Stimulated activated CD8-positive, alpha-beta memory T cell treated with anti-CD3 and anti-CD28 coated beads, Interleukin-7, amount 100 ng/mL, for 24 hours (primary cell): Measurements from ENCODE around the gene FAT4.

ENCODE experiments used
- DNase-seq: peaks from one replicate; pipeline ENCODE4 v3.0.0-alpha.2; 2020; ENCODE audit warnings: low read depth

FAT4 gene

DNA sequence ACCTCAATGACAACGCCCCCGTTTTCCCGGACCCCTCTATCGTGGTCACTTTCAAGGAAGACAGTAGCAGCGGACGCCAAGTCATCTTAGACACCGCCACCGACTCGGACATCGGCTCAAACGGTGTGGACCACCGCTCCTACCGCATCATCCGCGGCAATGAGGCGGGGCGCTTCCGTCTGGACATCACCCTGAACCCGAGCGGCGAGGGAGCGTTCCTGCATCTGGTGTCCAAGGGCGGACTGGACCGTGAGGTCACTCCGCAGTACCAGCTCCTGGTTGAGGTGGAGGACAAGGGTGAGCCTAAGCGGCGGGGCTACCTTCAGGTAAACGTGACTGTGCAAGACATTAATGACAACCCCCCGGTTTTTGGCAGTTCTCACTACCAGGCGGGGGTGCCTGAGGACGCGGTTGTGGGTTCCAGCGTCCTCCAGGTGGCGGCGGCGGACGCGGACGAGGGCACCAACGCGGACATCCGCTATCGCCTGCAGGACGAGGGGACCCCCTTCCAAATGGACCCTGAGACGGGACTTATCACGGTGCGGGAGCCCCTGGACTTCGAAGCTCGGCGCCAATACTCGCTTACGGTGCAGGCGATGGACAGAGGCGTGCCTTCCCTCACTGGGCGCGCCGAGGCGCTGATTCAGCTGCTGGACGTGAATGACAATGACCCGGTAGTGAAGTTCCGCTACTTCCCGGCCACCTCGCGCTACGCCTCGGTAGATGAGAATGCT lies 2.2 kb downstream of the FAT4 start:
- DNase-seq: no peak

DNA sequence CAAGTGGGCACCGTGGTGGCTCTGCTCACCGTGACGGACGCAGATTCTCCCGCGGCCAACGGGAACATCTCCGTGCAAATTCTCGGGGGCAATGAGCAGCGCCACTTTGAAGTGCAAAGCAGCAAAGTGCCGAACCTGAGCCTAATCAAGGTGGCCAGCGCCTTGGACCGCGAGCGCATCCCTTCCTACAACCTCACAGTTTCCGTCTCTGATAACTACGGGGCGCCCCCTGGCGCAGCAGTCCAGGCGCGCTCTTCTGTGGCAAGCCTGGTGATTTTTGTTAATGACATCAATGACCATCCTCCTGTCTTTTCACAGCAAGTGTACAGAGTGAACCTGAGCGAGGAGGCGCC lies 2.7 kb downstream of the FAT4 start:
- no peak for DNase-seq

DNA sequence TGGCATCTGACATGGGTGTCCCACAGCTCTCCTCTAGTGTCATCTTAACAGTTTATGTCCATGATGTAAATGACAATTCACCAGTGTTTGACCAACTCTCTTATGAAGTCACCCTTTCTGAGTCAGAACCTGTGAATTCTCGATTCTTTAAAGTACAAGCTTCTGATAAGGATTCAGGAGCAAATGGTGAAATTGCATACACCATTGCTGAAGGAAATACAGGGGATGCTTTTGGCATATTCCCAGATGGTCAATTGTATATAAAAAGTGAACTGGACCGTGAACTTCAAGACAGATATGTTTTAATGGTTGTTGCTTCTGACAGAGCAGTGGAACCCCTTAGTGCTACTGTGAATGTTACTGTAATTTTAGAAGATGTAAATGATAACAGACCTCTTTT lies 4.6 kb downstream of the FAT4 start:
- no peak for DNase-seq

DNA sequence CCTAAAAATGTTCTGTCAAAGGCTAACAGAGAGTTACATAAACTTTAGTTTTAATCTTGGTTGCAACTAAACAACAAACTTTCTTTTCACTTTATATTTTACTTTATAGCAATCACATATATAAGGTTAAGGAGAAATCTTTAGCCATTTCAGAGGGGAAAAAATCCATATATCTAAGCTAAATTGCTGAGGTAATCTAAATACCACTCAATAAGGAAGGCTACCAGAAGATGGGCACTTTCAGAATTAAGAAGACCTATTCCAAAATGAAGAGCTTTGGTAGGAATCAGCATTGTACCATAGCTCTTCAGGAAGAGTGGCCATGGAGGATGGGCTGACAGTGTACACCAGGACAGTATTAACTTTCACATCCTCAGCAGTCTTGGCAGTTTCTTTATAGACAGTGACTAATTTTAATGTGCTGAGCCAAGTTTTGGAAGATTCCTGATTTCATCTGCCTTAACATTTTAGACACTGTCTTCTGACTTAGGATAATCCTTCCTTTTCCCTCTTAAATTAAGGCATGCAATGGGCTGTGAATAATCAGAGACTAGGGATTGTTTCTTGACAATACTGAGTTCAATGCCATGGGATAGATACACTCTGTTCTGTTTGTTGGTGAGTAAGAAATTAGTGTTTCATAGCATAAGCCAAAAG lies 7.1 kb downstream of the FAT4 start:
- no peak for DNase-seq

DNA sequence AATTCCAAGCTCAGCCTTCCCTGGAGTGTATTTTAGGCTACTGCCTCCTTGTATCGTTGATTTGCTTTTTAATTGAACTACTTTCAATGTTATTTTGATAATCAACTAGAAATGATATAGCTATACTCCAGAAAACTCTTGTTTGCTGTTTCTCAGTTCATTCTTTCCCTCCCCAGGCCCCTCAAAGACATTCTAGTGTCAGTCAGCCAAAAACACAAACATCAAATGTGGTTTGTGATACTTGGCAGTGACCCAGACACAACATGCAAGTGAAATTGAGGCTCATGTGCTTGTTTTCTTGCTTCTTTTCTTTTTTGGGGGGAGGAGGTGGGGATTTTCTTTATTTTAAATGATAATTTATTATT lies 7.6 kb downstream of the FAT4 start:
- no peak for DNase-seq

DNA sequence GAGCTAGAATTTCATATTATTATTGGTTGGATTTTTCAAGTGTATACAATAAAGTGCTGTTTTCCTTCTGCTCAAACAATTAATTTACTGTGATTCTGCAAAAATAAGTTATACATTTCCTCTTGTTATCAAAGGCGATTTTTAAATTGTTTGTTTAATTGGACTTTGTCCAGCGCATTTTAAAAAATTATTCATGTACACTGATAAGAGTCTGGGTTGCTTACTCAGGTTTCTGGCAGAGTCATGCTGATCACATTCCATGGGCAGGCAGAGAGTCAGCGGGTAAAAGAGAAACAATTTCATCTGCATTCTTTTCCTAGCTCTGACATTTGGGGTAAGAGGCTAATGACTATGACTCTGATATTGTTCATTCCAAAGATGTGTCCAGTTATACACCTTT lies 8.9 kb downstream of the FAT4 start:
- no peak for DNase-seq

DNA sequence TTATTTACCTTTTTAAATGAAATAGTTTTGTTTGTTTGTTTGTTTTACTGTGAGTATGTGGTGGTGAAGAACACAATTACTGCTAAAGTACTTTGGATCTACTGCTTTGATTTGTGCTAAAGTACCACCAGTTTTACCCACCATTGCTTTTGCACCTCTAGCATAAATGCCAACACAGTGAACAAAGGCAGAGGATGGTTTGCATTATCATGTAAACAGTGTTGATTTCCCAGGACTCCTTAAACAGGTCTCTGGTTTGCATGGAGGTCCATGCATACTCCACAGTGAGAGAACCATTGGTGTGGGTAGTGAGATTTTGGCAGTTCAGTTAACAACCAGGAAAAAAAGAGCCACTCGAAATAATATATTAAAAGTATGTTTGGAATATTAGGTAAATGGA lies 11.0 kb downstream of the FAT4 start:
- DNase-seq: no peak

DNA sequence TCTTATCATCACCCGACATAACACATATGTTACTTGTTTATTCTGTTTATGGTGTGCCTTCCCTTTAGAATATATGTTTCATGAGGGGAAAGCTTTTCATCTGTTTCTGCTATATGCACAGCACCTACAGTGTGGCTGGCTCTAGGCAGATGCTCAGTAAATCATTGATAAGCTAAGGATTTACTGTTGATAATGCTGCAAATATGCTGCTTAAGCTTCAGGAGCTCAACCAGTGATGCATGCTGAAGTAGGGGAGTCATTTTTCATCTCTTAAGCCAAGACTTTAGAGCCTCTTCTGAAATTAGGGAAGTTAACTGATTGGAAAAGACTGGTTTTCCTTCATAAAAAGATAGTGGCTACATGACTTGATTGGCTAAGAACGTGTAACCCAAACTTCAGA lies 16.4 kb downstream of the FAT4 start:
- no peak for DNase-seq

DNA sequence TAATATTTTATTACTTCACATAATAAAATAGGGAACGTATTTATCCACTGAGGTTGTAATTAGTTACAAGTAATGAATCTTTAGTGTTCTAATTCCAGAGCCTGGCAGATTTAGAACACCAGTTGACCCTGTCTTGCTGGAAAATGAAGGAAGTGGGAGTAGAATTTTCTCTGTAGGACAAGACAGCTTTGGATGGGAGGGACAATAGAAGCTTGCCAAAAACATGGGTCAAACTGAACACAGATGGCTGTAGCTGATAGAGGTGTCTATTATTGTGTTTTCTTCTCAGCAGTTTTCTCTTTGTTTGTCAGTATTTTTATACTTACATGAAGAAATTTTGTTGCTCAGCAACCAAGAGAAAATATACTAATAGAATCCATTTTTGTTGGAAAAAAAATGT lies 20.2 kb downstream of the FAT4 start:
- no peak for DNase-seq

DNA sequence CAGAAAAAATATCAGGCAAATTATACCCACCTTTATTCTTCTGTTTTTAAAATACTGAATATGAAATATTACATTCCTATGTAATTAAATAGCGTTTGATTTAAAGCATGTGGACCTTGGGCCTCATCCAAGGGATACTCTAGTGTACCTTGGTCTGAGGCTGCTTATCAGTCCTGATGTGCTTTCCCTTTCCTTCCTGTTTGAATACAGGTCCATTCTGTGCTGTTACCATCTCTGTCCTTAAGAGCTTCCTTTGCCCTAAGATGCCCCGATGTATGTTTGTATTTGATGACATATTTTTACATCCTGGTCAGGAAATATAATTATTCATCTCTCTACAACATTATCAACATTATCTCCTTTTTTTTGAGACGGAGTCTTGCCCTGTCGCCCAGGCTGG lies 24.1 kb downstream of the FAT4 start:
- no peak for DNase-seq

DNA sequence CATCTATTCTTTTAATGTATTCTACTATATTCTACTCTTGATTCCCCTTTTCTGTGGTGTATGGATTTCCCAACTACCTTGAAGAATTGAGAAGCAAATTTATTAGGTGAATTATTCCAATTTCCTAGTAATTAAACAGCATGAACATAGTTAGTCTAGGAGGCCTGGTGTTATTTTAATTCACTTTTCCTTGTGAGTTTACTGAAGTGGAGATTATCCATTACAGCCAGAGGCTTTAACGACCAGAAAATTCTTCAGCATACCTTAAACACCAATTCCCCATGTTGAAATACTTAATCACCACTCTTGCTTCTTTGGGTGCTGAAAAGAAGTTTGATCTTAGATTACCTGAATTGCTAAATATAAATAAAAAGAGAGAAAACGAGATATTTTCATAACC lies 29.4 kb downstream of the FAT4 start:
- no peak for DNase-seq

DNA sequence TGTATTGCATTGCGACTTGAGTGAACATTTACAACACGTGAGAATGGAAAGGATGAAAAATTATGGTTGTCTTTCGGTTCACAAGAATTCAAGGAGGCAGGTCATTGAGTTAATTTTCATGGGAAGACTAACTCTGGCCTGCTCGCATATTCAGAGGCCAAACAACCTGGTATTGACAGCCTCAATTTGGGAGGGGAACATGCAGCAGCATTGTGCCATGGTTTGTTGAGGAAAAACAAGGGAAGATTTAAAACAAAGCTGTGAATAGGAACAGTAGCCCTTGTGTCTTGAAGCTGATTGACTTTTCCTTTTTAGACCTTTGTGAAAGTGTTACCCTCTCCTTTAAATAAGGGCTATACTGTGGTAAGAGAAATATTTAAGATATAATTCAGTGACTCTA lies 31.9 kb downstream of the FAT4 start:
- DNase-seq: no peak

DNA sequence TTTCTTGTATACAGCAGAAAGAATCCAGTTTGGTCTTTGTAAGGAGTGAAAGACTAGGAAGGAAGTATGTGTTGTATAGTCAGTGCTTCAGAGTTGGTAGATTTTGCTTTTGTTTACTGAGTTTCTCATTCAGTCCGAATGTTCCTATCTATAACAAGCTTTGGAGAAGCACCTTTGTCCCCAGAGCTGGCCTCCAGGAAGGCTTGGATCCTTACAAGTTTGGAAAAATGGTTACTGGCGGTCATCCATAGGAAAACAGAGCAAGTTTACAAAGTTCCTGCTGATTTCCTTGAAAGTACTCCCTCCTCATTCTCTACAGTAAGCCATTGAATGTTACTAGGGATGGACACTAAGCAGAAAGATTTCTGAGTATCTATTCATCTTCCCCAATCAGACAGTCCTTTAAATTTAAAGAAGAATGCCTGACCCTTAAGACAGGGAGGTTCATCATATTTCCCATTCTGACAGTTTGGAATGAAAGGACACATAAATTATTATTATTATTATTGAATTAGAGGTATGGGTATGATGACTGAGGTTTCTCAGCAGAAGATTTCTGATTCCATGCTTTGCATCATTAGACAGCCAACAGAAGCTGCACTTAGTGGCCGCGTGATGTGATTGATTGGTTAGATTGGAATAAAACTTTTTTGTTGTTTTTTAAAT lies 35.8 kb downstream of the FAT4 start:
- no peak for DNase-seq

DNA sequence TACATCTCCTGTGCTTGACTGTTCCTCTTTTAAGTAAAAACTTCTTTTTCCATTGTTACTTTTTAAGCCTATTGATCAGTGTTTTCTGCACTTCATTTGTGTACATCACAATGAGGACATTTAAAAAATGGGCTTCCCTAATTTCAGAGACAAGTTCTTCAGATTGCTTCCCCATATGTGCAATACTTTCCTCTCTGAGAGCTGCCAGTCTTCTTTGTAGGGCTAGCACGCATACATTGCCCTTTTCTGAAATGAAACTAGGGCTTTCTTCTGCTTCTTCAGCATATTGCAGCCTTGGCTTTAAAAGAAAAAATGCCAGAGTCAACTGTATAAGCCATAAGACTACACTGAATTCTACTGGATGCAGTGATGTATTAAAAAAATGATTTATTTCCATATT lies 37.8 kb downstream of the FAT4 start:
- no peak for DNase-seq

DNA sequence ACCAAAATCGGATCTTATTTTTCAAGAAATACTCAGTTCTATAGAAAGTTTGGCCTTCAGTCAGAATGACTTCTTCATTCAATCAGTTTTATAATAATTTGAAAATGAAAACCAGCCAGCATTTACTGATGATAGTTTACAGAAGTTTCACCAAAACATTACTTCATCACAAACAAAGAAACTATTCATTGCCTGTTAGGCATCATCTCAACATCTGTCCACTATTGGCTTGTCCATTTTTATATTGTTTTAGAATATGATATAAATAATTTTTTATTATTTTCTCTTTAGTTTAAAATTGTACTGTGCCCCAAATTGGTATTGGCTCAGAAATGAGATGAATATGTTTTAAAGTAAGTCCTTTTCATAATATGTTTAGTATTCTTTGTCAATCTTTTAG lies 38.4 kb downstream of the FAT4 start:
- no peak for DNase-seq

DNA sequence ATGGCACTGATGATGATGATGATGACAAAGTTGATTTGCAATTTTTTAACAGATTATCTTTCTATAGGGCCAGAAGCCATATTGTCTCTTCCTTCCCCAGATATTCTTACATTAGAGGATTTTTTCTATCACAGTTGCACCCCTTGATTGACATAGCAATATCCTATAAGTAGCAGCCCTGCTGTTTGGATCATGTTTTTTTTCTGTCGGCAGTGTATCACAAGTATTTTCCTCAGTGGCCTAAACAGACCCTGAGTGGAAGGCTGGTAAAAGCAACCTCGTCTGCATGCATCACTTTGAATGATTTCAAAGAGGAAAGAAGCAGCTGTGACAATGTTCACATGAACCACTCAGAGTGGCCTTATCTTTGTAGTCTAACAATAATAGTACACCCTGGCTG lies 41.0 kb downstream of the FAT4 start:
- DNase-seq: no peak

DNA sequence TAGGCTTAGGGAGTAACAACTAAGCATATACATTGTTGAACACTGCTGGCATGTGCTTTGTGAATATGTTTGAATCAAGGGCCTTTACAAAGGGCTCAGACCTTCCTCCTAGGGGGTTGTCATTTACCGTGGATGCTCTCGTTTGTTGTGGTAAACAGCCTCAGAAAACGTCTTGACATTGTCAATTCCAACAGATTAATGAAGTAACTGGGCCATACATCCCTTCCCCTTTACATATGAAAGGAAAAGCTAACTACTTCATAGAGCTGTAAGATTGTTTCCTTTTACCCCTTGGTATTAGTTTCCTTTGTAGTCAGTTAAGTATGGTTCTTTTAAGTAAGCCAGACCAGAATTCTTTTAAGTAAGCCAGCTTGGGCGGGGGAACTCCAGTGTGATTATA lies 42.9 kb downstream of the FAT4 start:
- no peak for DNase-seq

DNA sequence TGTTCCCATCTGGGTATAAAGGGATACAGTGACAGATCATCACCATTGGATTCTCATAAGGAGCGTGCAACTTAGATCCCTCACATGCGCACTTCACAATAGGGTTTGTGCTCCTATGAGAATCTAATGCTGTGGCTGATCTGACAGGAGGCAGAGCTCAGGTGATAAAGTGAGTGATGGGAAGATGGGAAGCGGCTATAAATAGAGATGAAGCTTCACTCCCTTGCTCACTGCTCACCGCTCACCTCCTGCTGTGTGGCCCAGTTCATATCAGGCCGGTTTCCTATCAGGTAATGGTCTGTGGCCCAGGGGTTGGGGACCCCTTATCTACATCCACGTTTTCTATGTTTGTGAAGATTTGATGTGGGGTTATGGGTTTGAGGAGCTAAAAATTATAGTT lies 43.7 kb downstream of the FAT4 start:
- DNase-seq: no peak

DNA sequence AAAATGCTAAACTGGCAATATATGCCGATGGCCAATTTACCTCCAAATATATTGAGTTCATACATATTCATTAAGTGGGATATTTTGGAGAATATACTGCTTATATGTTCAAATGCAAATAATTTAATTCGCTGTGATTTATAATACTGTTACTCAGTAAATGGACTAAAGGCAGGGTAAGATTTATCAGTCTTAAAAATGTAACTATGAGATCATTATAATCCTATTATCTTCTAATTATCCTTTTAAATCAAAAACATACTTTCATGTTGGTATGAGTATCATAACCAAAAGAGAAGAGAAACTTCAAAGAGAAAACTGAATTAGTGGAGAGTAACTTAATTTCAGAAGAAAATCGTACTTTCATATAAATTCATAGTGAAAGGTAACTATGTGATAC lies 44.6 kb downstream of the FAT4 start:
- DNase-seq: no peak

DNA sequence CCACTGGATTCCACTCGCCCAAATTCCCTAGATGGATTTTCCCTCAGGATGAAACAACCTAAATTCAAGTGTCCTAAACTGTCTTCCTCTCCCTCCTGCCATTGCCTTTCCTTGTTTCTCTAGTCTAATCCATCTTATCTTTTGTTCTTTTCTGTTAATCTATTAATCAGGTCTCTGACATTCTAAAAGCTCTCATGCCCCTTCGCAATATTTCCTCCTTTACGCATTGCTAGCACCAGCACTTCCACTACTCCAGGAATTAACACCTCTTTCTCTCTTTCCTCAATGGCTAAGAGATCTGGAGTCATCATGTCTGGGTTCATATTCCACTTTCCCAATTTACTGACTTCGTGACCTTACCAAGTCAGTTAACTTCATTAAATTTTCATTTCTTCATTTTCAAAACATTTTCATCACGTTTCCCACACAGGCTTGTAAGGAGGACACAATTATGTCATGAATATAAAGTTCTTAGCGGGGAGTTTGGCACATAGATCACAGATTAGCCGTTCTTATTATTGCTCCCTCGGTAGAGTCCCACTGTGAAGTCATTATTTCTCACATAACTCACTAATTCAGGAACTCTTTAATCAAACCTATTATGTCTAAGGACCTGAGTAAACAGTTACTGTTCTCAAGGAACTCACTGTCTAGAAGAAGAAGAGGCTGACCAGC lies 45.3 kb downstream of the FAT4 start:
- no peak for DNase-seq

DNA sequence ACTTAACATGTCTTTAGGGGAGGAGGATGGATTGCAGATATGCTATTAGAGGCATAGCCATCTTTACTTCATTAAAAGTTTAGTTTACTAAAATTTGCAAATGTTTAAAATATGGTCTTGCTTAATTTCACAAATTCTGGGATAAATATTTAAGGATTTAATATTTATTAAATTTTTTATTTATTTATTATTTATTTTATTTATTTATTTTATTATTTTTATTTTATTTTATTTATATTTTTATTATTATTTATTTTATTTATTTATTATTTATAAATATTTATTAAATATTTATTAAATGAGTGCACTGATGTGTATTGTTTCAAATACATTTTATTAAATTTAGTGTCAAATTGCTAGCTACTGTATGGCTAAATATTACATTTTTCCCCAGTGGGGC lies 46.0 kb downstream of the FAT4 start:
- DNase-seq: no peak
